ENCODE measurements around the gene DICER1.
"Not testable (repeated sequence)": the region's sequence is repeated elsewhere in the genome, so short reads cannot be mapped to it uniquely, and the experiment has no call there.

The DICER1 gene

GRCh38 chr14:95188380-95188779 is 31.1 kb upstream of the DICER1 start:
- TF ChIP-seq TAF1 (IDR thresholded peaks at IDR 0.05; ENCODE audit: low read depth, low read length) (no peak), POU2F2 (IDR thresholded peaks at IDR 0.05; ENCODE audit: low read depth, low read length) (no peak), POLR2AphosphoS5 (IDR thresholded peaks at IDR 0.05; ENCODE audit: low read depth, low read length) (no peak), POLR2A (IDR thresholded peaks at IDR 0.05; ENCODE audit: low read depth, low read length) (no peak), PAX5 (IDR thresholded peaks at IDR 0.05; ENCODE audit: insufficient read depth, low read length, severe bottlenecking) (no peak), SPI1 (IDR thresholded peaks at IDR 0.05; ENCODE audit: low read depth, low read length) (no peak)
- no peak for DNase-seq (ENCODE audit: insufficient read length, low spot score)
- no peak for FAIRE-seq

DNA sequence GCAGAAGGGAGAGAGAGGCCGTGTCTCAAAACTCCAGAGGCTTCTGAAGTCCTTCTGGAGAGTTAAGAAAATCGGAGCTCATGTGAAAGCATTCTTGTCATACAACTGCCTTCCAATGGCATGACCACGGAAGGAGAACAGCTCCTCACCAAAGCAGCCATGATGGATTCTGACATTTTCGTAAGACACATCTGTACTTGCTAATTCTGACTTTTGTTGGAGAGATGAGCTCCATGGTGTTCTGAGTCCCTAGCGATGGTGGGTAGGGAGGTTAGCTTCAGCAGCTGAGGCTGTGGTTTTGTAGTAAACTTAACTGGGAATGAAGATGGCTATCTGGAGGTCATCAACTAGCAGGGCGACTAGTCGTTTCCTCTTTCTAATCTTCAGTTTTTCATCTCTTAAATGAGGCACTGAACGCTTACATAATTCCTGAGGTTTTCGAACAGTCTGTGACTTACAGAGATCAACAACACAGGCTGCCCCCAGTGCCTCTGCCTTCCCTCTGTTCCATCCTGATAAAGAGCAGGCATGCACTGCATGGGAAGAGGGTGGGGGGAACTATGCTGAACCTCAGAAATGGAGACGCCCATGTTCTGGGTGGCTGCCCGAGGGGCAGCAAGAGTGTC is 28.6 kb upstream of the DICER1 start:
- TF ChIP-seq TAF1 (IDR thresholded peaks at IDR 0.05; ENCODE audit: low read depth, low read length): no peak
- peak; percentile 39 for TF ChIP-seq SPI1 (IDR thresholded peaks at IDR 0.05; ENCODE audit: low read depth, low read length)
- FAIRE-seq (peak; percentile 59), DNase-seq (ENCODE audit: insufficient read length, low spot score) (no peak)

- no peak for DNase-seq (ENCODE audit: insufficient read length, low spot score)
- FAIRE-seq: peak; percentile 13
- TF ChIP-seq POLR2AphosphoS5 (IDR thresholded peaks at IDR 0.05; ENCODE audit: low read depth, low read length): no peak
- no peak for TF ChIP-seq SPI1 (IDR thresholded peaks at IDR 0.05; ENCODE audit: low read depth, low read length)
- no peak for TF ChIP-seq POU2F2 (IDR thresholded peaks at IDR 0.05; ENCODE audit: low read depth, low read length)
- TF ChIP-seq PAX5 (IDR thresholded peaks at IDR 0.05; ENCODE audit: insufficient read depth, low read length, severe bottlenecking): no peak
- no peak for TF ChIP-seq TAF1 (IDR thresholded peaks at IDR 0.05; ENCODE audit: low read depth, low read length)
- no peak; the same call in 1 of the 2 replicates for TF ChIP-seq POLR2A (IDR thresholded peaks at IDR 0.05; ENCODE audit: low read depth, low read length)
Measured at GRCh38 chr14:95185033-95185766, 27.9 kb upstream of the DICER1 start.

GRCh38 chr14:95184413-95184790 is 27.1 kb upstream of the DICER1 start:
- DNase-seq (ENCODE audit: insufficient read length, low spot score): no peak
- peak; percentile 35 for FAIRE-seq
- TF ChIP-seq TAF1 (IDR thresholded peaks at IDR 0.05; ENCODE audit: low read depth, low read length): no peak
- no peak for TF ChIP-seq POLR2AphosphoS5 (IDR thresholded peaks at IDR 0.05; ENCODE audit: low read depth, low read length)
- no peak for TF ChIP-seq SPI1 (IDR thresholded peaks at IDR 0.05; ENCODE audit: low read depth, low read length)
- no peak for TF ChIP-seq POLR2A (IDR thresholded peaks at IDR 0.05; ENCODE audit: low read depth, low read length)
- no peak for TF ChIP-seq POU2F2 (IDR thresholded peaks at IDR 0.05; ENCODE audit: low read depth, low read length)
- no peak for TF ChIP-seq PAX5 (IDR thresholded peaks at IDR 0.05; ENCODE audit: insufficient read depth, low read length, severe bottlenecking)

DNA sequence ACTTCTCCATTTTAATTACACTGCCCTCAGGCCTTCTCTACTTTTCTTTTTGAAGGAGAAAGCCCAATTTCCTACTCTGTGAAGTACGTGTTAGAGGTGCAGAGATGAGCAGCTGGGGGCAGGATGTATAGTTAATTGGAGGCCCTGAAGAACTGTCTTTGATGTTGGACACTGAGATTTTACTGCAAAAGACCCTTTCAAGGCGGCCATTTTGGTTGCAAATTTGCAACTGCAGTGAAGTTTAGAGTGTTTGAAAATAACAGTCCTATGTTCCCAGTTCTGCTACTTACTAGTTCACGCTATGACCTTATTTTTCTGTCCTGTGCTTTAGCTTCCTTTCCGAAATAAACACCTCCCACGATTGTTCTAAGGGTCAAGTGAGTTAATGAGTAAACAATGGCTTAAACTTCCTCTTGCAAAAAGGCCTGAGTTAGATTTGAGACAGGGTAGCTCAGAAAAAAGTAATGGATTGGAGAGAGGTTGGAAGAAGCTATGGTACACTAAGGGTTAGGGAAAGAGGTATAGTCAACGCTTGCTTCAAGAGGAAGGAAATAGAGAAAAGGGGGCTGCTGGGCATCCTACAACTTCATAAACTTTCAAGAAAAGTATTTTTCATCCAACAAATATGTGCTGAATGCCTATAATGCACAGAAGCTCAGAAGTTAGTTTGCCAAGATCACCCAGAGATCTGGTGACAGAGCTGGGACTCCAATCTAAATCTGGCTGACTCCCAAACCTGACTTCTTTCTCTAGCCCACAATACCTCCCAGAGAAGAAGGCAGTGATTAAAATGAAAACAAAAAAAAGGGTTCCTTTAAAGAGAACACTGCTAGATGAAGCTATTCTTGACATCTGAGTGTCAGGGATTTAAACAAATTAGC is 26.4 kb upstream of the DICER1 start:
- DNase-seq (ENCODE audit: insufficient read length, low spot score): no peak
- peak; percentile 9 for FAIRE-seq
- no peak for TF ChIP-seq POLR2A (IDR thresholded peaks at IDR 0.05; ENCODE audit: low read depth, low read length)
- no peak for TF ChIP-seq TAF1 (IDR thresholded peaks at IDR 0.05; ENCODE audit: low read depth, low read length)

GRCh38 chr14:95183082-95183481 is 25.8 kb upstream of the DICER1 start:
- no peak for TF ChIP-seq SPI1 (IDR thresholded peaks at IDR 0.05; ENCODE audit: low read depth, low read length)
- no peak for TF ChIP-seq POLR2A (IDR thresholded peaks at IDR 0.05; ENCODE audit: low read depth, low read length)
- TF ChIP-seq POU2F2 (IDR thresholded peaks at IDR 0.05; ENCODE audit: low read depth, low read length): no peak
- no peak for TF ChIP-seq POLR2AphosphoS5 (IDR thresholded peaks at IDR 0.05; ENCODE audit: low read depth, low read length)
- TF ChIP-seq TAF1 (IDR thresholded peaks at IDR 0.05; ENCODE audit: low read depth, low read length): no peak
- no peak for TF ChIP-seq PAX5 (IDR thresholded peaks at IDR 0.05; ENCODE audit: insufficient read depth, low read length, severe bottlenecking)
- no peak for FAIRE-seq
- DNase-seq (ENCODE audit: insufficient read length, low spot score): no peak

- FAIRE-seq (no peak), DNase-seq (ENCODE audit: insufficient read length, low spot score) (no peak)
- TF ChIP-seq TAF1 (IDR thresholded peaks at IDR 0.05; ENCODE audit: low read depth, low read length) (no peak), SPI1 (IDR thresholded peaks at IDR 0.05; ENCODE audit: low read depth, low read length) (no peak), POU2F2 (IDR thresholded peaks at IDR 0.05; ENCODE audit: low read depth, low read length) (no peak), POLR2A (IDR thresholded peaks at IDR 0.05; ENCODE audit: low read depth, low read length) (no peak), PAX5 (IDR thresholded peaks at IDR 0.05; ENCODE audit: insufficient read depth, low read length, severe bottlenecking) (no peak), POLR2AphosphoS5 (IDR thresholded peaks at IDR 0.05; ENCODE audit: low read depth, low read length) (no peak)
Measured at GRCh38 chr14:95182379-95182778, 25.1 kb upstream of the DICER1 start.

DNA sequence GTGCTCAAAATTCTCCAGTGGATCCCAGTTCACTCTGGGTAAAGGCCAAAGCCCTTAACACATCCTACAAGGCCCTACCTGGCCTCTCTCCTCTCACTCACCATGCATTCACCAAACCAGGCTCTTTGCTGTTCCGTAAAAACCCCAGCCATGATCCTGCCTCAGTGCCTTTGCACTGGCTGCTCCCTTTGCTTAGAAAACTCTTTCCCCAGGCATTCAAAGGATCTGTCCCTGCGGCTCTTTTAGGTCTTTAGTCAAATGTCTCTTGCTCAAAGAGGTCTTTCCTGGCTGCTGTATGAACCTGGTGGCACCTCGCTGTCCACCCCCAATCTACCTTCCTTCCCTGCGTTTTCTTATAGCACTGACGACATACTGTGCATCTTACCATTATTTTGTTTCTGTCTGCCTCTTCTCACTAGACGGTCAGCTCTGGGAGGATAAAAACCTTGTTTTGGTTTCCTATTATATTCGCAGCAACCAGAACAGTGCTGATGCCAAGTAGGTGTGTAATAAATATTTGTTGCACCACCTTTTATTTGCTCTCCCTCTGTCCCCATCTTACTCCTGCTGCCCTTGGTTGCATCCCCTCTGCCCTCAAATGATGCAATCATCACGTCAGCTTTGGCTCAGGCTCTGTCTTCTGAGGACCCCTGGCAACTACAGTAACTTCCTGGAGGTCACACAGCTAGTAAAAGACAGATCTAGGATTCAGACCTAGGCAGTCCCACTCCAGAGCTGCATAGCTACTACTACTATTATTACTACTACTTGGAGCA is 23.8 kb upstream of the DICER1 start:
- DNase-seq (ENCODE audit: insufficient read length, low spot score) (no peak), FAIRE-seq (no peak)
- TF ChIP-seq POU2F2 (IDR thresholded peaks at IDR 0.05; ENCODE audit: low read depth, low read length) (no peak), TAF1 (IDR thresholded peaks at IDR 0.05; ENCODE audit: low read depth, low read length) (no peak), PAX5 (IDR thresholded peaks at IDR 0.05; ENCODE audit: insufficient read depth, low read length, severe bottlenecking) (no peak), SPI1 (IDR thresholded peaks at IDR 0.05; ENCODE audit: low read depth, low read length) (no peak), POLR2A (IDR thresholded peaks at IDR 0.05; ENCODE audit: low read depth, low read length) (no peak), POLR2AphosphoS5 (IDR thresholded peaks at IDR 0.05; ENCODE audit: low read depth, low read length) (no peak)

DNA sequence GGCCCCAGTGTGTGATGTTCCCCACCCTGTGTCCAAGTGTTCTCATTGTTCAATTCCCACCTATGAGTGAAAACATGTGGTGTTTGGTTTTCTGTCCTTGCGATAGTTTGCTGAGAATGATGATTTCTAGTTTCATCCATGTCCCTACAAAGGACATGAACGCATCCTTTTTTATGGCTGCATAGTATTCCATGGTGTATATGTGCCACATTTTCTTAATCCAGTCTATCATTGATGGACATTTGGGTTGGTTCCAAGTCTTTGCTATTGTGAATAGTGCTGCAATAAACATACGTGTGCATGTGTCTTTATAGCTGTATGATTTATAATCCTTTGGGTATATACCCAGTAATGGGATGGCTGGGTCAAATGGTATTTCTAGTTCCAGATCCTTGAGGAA is 18.3 kb upstream of the DICER1 start:
- not testable (repeated sequence) for FAIRE-seq; DNase-seq (ENCODE audit: insufficient read length, low spot score)

Measured in GM12891 (cell line).